ENCODE measurements around the gene NDC1. TPM values are rescaled to one million over a fixed set of nuclear protein-coding genes. Genes with fewer than 3 reads are reported as not detected.

NDC1 gene
- total RNA-seq, 1 donor from 2014 or later = 9.8 TPM

- Mint-ChIP-seq H3K9me3 (ENCODE audit: unreplicated experiment) (peaks cover 15% of the 10 kb centered on the region), H3K27me3 (ENCODE audit: unreplicated experiment) (no peaks in the 10 kb centered on the region), H3K4me1 (ENCODE audit: unreplicated experiment) (peaks cover 10% of the 10 kb centered on the region), H3K4me3 (ENCODE audit: unreplicated experiment) (no peak overlapping the region), H3K36me3 (ENCODE audit: unreplicated experiment) (peaks cover 28% of the 10 kb centered on the region), H3K27ac (ENCODE audit: unreplicated experiment) (no peak overlapping the region)
- peak; percentile 20 for TF ChIP-seq CTCF (IDR thresholded peaks at IDR 0.05)
- no peak for DNase-seq (ENCODE audit: extremely low spot score, unreplicated experiment)
Measured at GRCh38 chr1:53811414-53811851, 26.7 kb downstream of the NDC1 start.

- TF ChIP-seq CTCF (IDR thresholded peaks at IDR 0.05) = no peak
- peaks cover 5% of the 10 kb centered on the region for H3K9me3 Mint-ChIP-seq (ENCODE audit: unreplicated experiment)
- H3K27ac Mint-ChIP-seq (ENCODE audit: unreplicated experiment) = no peak overlapping the region
- DNase-seq (ENCODE audit: extremely low spot score, unreplicated experiment) = no peak
- no peak overlapping the region for H3K4me3 Mint-ChIP-seq (ENCODE audit: unreplicated experiment)
- no peaks in the 10 kb centered on the region for H3K27me3 Mint-ChIP-seq (ENCODE audit: unreplicated experiment)
- H3K4me1 Mint-ChIP-seq (ENCODE audit: unreplicated experiment) = peaks cover 10% of the 10 kb centered on the region
- H3K36me3 Mint-ChIP-seq (ENCODE audit: unreplicated experiment) = peaks cover 21% of the 10 kb centered on the region
Measured at GRCh38 chr1:53810497-53810896, 27.6 kb downstream of the NDC1 start.

- no peak for DNase-seq (ENCODE audit: extremely low spot score, unreplicated experiment)
- no peak for TF ChIP-seq CTCF (IDR thresholded peaks at IDR 0.05)
- H3K36me3 Mint-ChIP-seq (ENCODE audit: unreplicated experiment) = peaks cover 21% of the 10 kb centered on the region
- H3K4me3 Mint-ChIP-seq (ENCODE audit: unreplicated experiment) = no peak overlapping the region
- no peak overlapping the region for H3K27ac Mint-ChIP-seq (ENCODE audit: unreplicated experiment)
- no peaks in the 10 kb centered on the region for H3K27me3 Mint-ChIP-seq (ENCODE audit: unreplicated experiment)
- peaks cover 5% of the 10 kb centered on the region for H3K9me3 Mint-ChIP-seq (ENCODE audit: unreplicated experiment)
- peaks cover 10% of the 10 kb centered on the region for H3K4me1 Mint-ChIP-seq (ENCODE audit: unreplicated experiment)
Measured at GRCh38 chr1:53810007-53810406, 28.1 kb downstream of the NDC1 start.

GRCh38 chr1:53807916-53808315 lies 30.2 kb downstream of the NDC1 start:
- no peak for TF ChIP-seq CTCF (IDR thresholded peaks at IDR 0.05)
- H3K4me3 Mint-ChIP-seq (ENCODE audit: unreplicated experiment) = no peak overlapping the region
- H3K27ac Mint-ChIP-seq (ENCODE audit: unreplicated experiment) = no peak overlapping the region
- H3K9me3 Mint-ChIP-seq (ENCODE audit: unreplicated experiment) = peaks cover 5% of the 10 kb centered on the region
- peaks cover 10% of the 10 kb centered on the region for H3K4me1 Mint-ChIP-seq (ENCODE audit: unreplicated experiment)
- no peak for DNase-seq (ENCODE audit: extremely low spot score, unreplicated experiment)
- no peaks in the 10 kb centered on the region for H3K27me3 Mint-ChIP-seq (ENCODE audit: unreplicated experiment)
- H3K36me3 Mint-ChIP-seq (ENCODE audit: unreplicated experiment) = peaks cover 17% of the 10 kb centered on the region

- H3K27ac Mint-ChIP-seq (ENCODE audit: unreplicated experiment) = no peak overlapping the region
- H3K9me3 Mint-ChIP-seq (ENCODE audit: unreplicated experiment) = no peaks in the 10 kb centered on the region
- peaks cover 6% of the 10 kb centered on the region for H3K36me3 Mint-ChIP-seq (ENCODE audit: unreplicated experiment)
- no peak for TF ChIP-seq CTCF (IDR thresholded peaks at IDR 0.05)
- no peaks in the 10 kb centered on the region for H3K27me3 Mint-ChIP-seq (ENCODE audit: unreplicated experiment)
- no peak for DNase-seq (ENCODE audit: extremely low spot score, unreplicated experiment)
- peaks cover 8% of the 10 kb centered on the region for H3K4me1 Mint-ChIP-seq (ENCODE audit: unreplicated experiment)
- H3K4me3 Mint-ChIP-seq (ENCODE audit: unreplicated experiment) = no peak overlapping the region
Measured at GRCh38 chr1:53804791-53805505, 33.1 kb downstream of the NDC1 start.
